Measurements from ENCODE around the gene CDKN1A. TPM values are rescaled to one million over a fixed set of nuclear protein-coding genes. Genes with fewer than 3 reads are reported as not detected.

The CDKN1A gene
- total RNA-seq, 5 donors from 2014 or later (not counting 1 experiment from before 2014, with no cell fraction given), result 9.6 to 88.9 (median 11.8) TPM

DNA sequence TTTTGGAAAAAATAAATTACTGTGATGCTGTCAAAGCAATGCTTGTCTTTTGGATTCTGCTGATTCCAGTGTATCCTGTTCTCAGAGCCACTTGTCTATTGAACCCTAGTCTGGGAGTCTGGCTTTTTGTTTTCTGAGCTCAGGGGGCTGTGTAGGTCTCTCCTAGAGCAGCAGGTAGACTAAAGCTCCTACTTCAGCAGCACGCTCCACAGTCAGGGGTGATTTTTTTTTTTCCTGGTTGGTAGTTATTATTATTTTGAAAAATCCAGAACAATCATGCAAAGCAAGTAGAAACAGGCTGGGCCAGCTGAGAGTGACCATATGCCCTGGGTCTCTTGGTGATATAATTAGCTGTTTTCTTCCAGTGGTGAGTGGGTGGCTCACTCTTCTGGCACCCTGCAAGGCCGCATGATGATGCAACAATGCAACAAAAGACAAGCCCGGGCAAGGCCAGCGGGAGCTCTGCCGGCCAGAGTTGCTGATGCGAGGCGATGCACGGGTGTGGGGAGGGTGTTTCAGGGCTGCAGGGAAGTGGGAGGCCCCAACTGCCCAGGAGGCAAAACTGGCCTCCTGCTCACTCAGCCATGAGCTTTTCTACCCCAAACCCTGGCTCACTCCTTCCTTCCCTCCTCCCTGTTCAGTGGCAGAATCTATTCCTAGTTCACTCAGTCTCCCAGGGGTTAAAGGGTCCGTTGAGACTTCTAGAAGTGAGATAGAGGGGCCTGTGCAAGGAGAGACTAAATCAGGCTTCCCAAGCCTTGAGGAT, 11.5 kb upstream of the CDKN1A start:
- no peak for ATAC-seq (replicated peaks in 1 of 4)
- Mint-ChIP-seq H3K27ac (no peak overlapping the region), H3K9me3 (no peaks in the 10 kb centered on the region), H3K4me3 (no peak overlapping the region), H3K27me3 (peaks cover 4 to 6% of the 10 kb centered on the region in 2 donors), H3K4me1 (peaks cover 0 to 18% (median 15%) of the 10 kb centered on the region in 3 donors), H3K36me3 (no peaks in the 10 kb centered on the region)
- ChIA-PET POLR2A (interaction anchor here in 1 of 2 donors (0.6 kb wide), 1 partner anchor 555 kb away, joined by 3 read pairs; no protein-coding TSS in a partner anchor), CTCF (interaction anchor here in 1 of 2 donors (0.6 kb wide), 1 partner anchor 97 kb away, joined by 5 read pairs; no protein-coding TSS in a partner anchor)
- Histone ChIP-seq H3K4me1 (ENCODE audit: control insufficient read depth in 1 of 2, extremely low read depth in 1 of 2, insufficient read depth in 2 of 2, low read length in 2 of 2) (peaks cover 7 to 11% of the 10 kb centered on the region in 2 experiments), H3K9me3 (no peaks in the 10 kb centered on the region), H3K4me3 (ENCODE audit: control insufficient read depth in 1 of 2, extremely low read depth in 1 of 2, low read length in 1 of 2) (no peak overlapping the region), H3K27me3 (replicated peaks in 1 of 2; ENCODE audit: control insufficient read depth in 2 of 2, extremely low read depth in 1 of 2, insufficient read depth in 2 of 2, low read length in 1 of 2) (peaks cover 0 to 16% of the 10 kb centered on the region in 2 experiments), H3K36me3 (ENCODE audit: control insufficient read depth in 2 of 2, extremely low read depth in 1 of 2, insufficient read depth in 1 of 2, low read length in 1 of 2) (no peaks in the 10 kb centered on the region), H3K27ac (ENCODE audit: low read length) (no peak overlapping the region)
- DNase-seq, result no peak
- WGBS (ENCODE audit: insufficient coverage), result 60% methylated on average over 1 of the region's 9 CpGs

DNA sequence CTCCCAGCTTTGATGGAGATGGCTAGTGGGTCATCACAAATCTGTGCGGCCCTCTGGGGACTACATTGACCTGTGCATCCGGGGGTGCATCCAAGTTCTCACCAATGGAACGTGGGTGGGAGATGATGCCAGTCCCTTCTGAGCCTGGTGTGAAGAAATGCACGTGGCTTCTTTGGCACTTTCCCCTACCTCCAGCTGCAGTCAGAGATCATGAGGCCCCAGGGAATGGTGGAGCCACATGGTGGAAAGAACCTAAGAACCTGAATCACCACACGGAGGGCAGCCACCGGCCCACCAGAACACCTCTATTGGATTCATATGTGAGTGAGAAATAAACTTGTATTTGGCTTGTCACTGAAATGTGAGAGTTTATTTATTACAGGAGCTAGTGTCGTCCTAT, 9.9 kb upstream of the CDKN1A start:
- Mint-ChIP-seq H3K36me3 (no peaks in the 10 kb centered on the region), H3K27me3 (peaks cover 0 to 2% of the 10 kb centered on the region in 2 donors), H3K4me1 (peaks cover 0 to 3% (median 0%) of the 10 kb centered on the region in 3 donors), H3K4me3 (no peak overlapping the region), H3K9me3 (no peaks in the 10 kb centered on the region), H3K27ac (no peak overlapping the region)
- Histone ChIP-seq H3K4me3 (ENCODE audit: control insufficient read depth in 1 of 2, extremely low read depth in 1 of 2, low read length in 1 of 2) (no peak overlapping the region), H3K4me1 (ENCODE audit: control insufficient read depth in 1 of 2, extremely low read depth in 1 of 2, insufficient read depth in 2 of 2, low read length in 2 of 2) (no peaks in the 10 kb centered on the region), H3K27me3 (replicated peaks in 1 of 2; ENCODE audit: control insufficient read depth in 2 of 2, extremely low read depth in 1 of 2, insufficient read depth in 2 of 2, low read length in 1 of 2) (peaks cover 0 to 12% of the 10 kb centered on the region in 2 experiments), H3K27ac (ENCODE audit: low read length) (no peak overlapping the region), H3K9me3 (no peaks in the 10 kb centered on the region), H3K36me3 (ENCODE audit: control insufficient read depth in 2 of 2, extremely low read depth in 1 of 2, insufficient read depth in 1 of 2, low read length in 1 of 2) (no peaks in the 10 kb centered on the region)
- no peak for ATAC-seq (replicated peaks in 1 of 4)
- ChIA-PET CTCF (no interaction called here), POLR2A (no interaction called here)
- no peak for DNase-seq
- WGBS (ENCODE audit: insufficient coverage), result 66% methylated on average over 4 of the region's 7 CpGs

DNA sequence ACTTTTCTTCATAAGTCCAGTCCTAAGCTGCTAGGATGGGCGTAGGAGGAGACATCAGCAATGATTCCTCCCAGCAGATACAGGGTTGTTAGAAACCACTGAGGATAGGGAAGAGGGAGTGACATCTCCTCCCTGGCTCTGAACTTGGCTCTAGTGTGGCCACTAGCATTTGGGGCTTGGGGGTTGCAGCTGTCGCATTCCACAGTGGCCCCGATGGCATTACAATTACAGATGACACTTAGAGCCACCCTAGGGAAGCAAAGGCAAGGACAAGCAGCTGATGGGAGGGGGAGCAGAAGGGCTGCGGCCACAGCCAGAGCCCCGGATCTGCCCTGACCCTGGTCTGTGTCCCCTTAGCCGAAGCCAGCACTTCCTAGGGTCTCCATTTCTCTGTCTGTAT, 9.5 kb upstream of the CDKN1A start:
- H3K27ac Mint-ChIP-seq, result no peak overlapping the region
- Histone ChIP-seq H3K27me3 (replicated peaks in 1 of 2; ENCODE audit: control insufficient read depth in 2 of 2, extremely low read depth in 1 of 2, insufficient read depth in 2 of 2, low read length in 1 of 2) (peaks cover 0 to 12% of the 10 kb centered on the region in 2 experiments), H3K4me3 (ENCODE audit: control insufficient read depth in 1 of 2, extremely low read depth in 1 of 2, low read length in 1 of 2) (no peak overlapping the region), H3K9me3 (no peaks in the 10 kb centered on the region), H3K4me1 (ENCODE audit: control insufficient read depth in 1 of 2, extremely low read depth in 1 of 2, insufficient read depth in 2 of 2, low read length in 2 of 2) (no peaks in the 10 kb centered on the region), H3K36me3 (ENCODE audit: control insufficient read depth in 2 of 2, extremely low read depth in 1 of 2, insufficient read depth in 1 of 2, low read length in 1 of 2) (no peaks in the 10 kb centered on the region), H3K27ac (ENCODE audit: low read length) (no peak overlapping the region)
- ATAC-seq (replicated peaks in 1 of 4) (no peak), DNase-seq (no peak)
- ChIA-PET CTCF (no interaction called here), POLR2A (no interaction called here)
- WGBS (ENCODE audit: insufficient coverage), result 85% methylated on average over 5 of the region's 6 CpGs
- H3K36me3 Mint-ChIP-seq, result no peaks in the 10 kb centered on the region
- no peak overlapping the region for H3K4me3 Mint-ChIP-seq
- peaks cover 0 to 3% (median 0%) of the 10 kb centered on the region in 3 donors for H3K4me1 Mint-ChIP-seq
- H3K9me3 Mint-ChIP-seq, result no peaks in the 10 kb centered on the region
- H3K27me3 Mint-ChIP-seq, result peaks cover 0 to 2% of the 10 kb centered on the region in 2 donors

DNA sequence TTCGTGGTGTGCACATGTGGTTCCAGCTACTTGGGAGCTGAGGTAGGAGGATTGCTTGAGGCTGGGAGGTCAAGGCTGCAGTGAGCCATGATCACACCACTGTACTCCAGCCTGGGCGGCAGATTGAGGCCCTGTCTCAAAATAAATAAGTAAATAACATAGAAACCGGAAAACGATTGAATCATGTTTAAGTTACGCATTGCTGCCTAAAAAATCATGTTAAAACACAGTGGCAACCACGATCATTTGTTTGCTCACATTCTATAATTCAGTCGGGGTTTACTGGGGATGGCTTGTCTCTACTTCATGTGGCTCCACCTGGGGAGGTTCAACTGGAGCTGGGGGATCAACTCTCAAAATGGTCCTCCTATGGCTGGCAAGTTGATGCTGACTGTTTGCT, 8.2 kb upstream of the CDKN1A start:
- WGBS (ENCODE audit: insufficient coverage), result 100% methylated on average over 1 of the region's 7 CpGs
- Mint-ChIP-seq H3K36me3 (no peaks in the 10 kb centered on the region), H3K27ac (no peak overlapping the region), H3K4me1 (no peaks in the 10 kb centered on the region), H3K9me3 (no peaks in the 10 kb centered on the region), H3K27me3 (peaks cover 0 to 2% of the 10 kb centered on the region in 2 donors), H3K4me3 (no peak overlapping the region)
- no peak overlapping the region for H3K4me3 ChIP-seq (ENCODE audit: control insufficient read depth in 1 of 2, extremely low read depth in 1 of 2, low read length in 1 of 2)
- H3K4me1 ChIP-seq (ENCODE audit: control insufficient read depth in 1 of 2, extremely low read depth in 1 of 2, insufficient read depth in 2 of 2, low read length in 2 of 2), result no peaks in the 10 kb centered on the region
- CTCF ChIA-PET, result no interaction called here
- no peak for DNase-seq
- H3K9me3 ChIP-seq, result no peaks in the 10 kb centered on the region
- no peak overlapping the region for H3K27ac ChIP-seq (ENCODE audit: low read length)
- POLR2A ChIA-PET, result interaction anchor here in 1 of 2 donors (0.6 kb wide), 1 partner anchor 569 kb away, joined by 6 read pairs; no protein-coding TSS in a partner anchor
- no peaks in the 10 kb centered on the region for H3K36me3 ChIP-seq (ENCODE audit: control insufficient read depth in 2 of 2, extremely low read depth in 1 of 2, insufficient read depth in 1 of 2, low read length in 1 of 2)
- peaks cover 0 to 12% of the 10 kb centered on the region in 2 experiments for H3K27me3 ChIP-seq (replicated peaks in 1 of 2; ENCODE audit: control insufficient read depth in 2 of 2, extremely low read depth in 1 of 2, insufficient read depth in 2 of 2, low read length in 1 of 2)
- ATAC-seq (replicated peaks in 1 of 4), result no peak

DNA sequence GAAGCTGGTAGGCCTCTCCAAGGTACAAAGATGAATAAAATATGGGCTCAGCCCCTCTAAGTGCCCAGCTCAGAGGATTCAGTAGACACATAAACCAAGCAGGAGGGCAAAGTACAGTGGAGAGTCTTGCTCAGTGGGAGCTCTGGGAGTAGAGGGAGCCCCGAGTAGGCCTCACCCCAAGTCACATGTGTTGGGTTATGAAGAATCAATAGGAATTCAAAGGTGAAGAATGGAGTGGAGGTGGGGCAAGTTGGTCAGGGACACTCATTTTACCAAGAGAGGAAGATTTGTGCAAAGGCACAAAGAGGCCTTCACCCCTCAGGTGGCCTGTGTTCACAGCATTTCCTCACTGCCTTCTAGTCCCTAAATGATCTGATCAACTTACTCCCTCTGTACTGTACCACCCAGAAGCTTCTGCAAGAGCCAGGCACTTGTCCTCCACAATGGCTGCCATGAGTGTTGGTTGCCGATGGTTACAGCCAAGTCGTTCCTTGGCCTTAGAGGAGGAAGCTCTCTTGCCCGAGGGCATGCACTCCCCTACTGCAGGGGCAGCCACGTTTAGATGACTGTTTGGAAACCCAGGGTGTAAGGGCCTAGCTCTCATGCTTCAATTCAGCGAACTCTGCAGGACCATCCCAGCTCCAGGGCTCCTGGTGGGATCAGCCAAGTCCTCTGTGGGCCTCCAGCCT, 6.7 kb upstream of the CDKN1A start:
- DNase-seq (no peak), ATAC-seq (replicated peaks in 1 of 4) (no peak)
- no peaks in the 10 kb centered on the region for H3K36me3 Mint-ChIP-seq
- H3K27me3 Mint-ChIP-seq, result no peaks in the 10 kb centered on the region
- Histone ChIP-seq H3K4me3 (ENCODE audit: control insufficient read depth in 1 of 2, extremely low read depth in 1 of 2, low read length in 1 of 2) (no peak overlapping the region), H3K9me3 (no peaks in the 10 kb centered on the region), H3K27ac (ENCODE audit: low read length) (no peak overlapping the region), H3K36me3 (ENCODE audit: control insufficient read depth in 2 of 2, extremely low read depth in 1 of 2, insufficient read depth in 1 of 2, low read length in 1 of 2) (no peaks in the 10 kb centered on the region), H3K4me1 (ENCODE audit: control insufficient read depth in 1 of 2, extremely low read depth in 1 of 2, insufficient read depth in 2 of 2, low read length in 2 of 2) (no peaks in the 10 kb centered on the region), H3K27me3 (replicated peaks in 1 of 2; ENCODE audit: control insufficient read depth in 2 of 2, extremely low read depth in 1 of 2, insufficient read depth in 2 of 2, low read length in 1 of 2) (peaks cover 0 to 9% of the 10 kb centered on the region in 2 experiments)
- H3K9me3 Mint-ChIP-seq, result no peaks in the 10 kb centered on the region
- 88% methylated on average over 6 of the region's 6 CpGs for WGBS (ENCODE audit: insufficient coverage)
- no peak overlapping the region for H3K27ac Mint-ChIP-seq
- H3K4me3 Mint-ChIP-seq, result no peak overlapping the region
- peaks cover 0 to 7% (median 7%) of the 10 kb centered on the region in 3 donors for H3K4me1 Mint-ChIP-seq
- ChIA-PET POLR2A (no interaction called here), CTCF (interaction anchor here in 1 of 2 donors (0.7 to 1.2 kb wide), 2 partner anchors 18 to 369 kb away, joined by 3 read pairs; no protein-coding TSS in a partner anchor)

DNA sequence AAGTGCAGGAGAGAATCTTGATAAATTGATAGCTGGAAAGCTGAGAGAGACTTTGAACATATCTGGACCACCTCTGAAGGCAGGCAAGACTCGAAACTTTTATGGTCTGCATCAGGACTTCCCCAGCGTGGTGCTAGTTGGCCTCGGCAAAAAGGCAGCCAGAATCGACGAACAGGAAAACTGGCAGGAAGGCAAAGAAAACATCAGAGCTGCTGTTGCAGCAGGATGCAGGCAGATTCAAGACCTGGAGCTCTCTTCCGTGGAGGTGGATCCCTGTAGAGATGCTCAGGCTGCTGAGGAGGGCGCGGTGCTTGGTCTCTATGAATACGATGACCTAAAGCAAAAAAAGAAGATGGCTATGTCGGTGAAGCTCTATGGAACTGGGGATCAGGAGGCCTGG, 4.6 kb upstream of the CDKN1A start:
- Histone ChIP-seq H3K4me1 (ENCODE audit: control insufficient read depth in 1 of 2, extremely low read depth in 1 of 2, insufficient read depth in 2 of 2, low read length in 2 of 2) (peaks cover under 1 to 16% of the 10 kb centered on the region in 2 experiments), H3K36me3 (ENCODE audit: control insufficient read depth in 2 of 2, extremely low read depth in 1 of 2, insufficient read depth in 1 of 2, low read length in 1 of 2) (no peaks in the 10 kb centered on the region), H3K27me3 (replicated peaks in 1 of 2; ENCODE audit: control insufficient read depth in 2 of 2, extremely low read depth in 1 of 2, insufficient read depth in 2 of 2, low read length in 1 of 2) (peaks cover 0 to 8% of the 10 kb centered on the region in 2 experiments), H3K9me3 (no peaks in the 10 kb centered on the region), H3K4me3 (ENCODE audit: control insufficient read depth in 1 of 2, extremely low read depth in 1 of 2, low read length in 1 of 2) (no peak overlapping the region), H3K27ac (ENCODE audit: low read length) (no peak overlapping the region)
- no peak for ATAC-seq (replicated peaks in 1 of 4)
- 83% methylated on average over 10 of the region's 10 CpGs for WGBS (ENCODE audit: insufficient coverage)
- CTCF ChIA-PET, result interaction anchor here (0.5 to 0.6 kb wide), 2 partner anchors 30 to 581 kb away, joined by 4 to 9 read pairs; no protein-coding TSS in a partner anchor
- H3K36me3 Mint-ChIP-seq, result no peaks in the 10 kb centered on the region
- H3K27me3 Mint-ChIP-seq, result no peaks in the 10 kb centered on the region
- no peak overlapping the region for H3K27ac Mint-ChIP-seq
- no peak overlapping the region for H3K4me3 Mint-ChIP-seq
- no peak for DNase-seq
- POLR2A ChIA-PET, result no interaction called here
- H3K9me3 Mint-ChIP-seq, result no peaks in the 10 kb centered on the region
- H3K4me1 Mint-ChIP-seq, result peaks cover 17 to 23% (median 21%) of the 10 kb centered on the region in 3 donors
